IMR-90 (cell line): ENCODE measurements around the gene ZNF20. TPM values are rescaled to one million over a fixed set of nuclear protein-coding genes. Genes with fewer than 3 reads are reported as not detected.

Source experiments
- ATAC-seq: fragments of 200-7000 bp; cut with Tn5 transposase; 2 replicates; pipeline ENCODE4 v1.9.1; 2020; ENCODE audit warnings: low read depth, mild to moderate bottlenecking, moderate library complexity
- BruUV-seq: library from RNA; stranded (reverse); fragments of 400-500 nt; replicated peaks from 2 replicates; lab custom pipeline; 2021; lab: Mats Ljungman, UMichigan
- CTCF ChIA-PET: fragments of 300-600 bp; formaldehyde crosslinking; extraction: SDS; loops from one replicate; lab custom pipeline; 2021; ENCODE audit warnings: antibody characterized with exemption; lab: Yijun Ruan, JAX
- POLR2A ChIA-PET: fragments of 300-600 bp; sonication (Branson Sonifier 250); formaldehyde crosslinking; loops from one replicate; lab custom pipeline; 2022; ENCODE audit warnings: antibody characterized with exemption; ENCODE audit not compliant: unreplicated experiment; lab: Charles Lee
- DNase-seq: peaks from one replicate; pipeline ENCODE4 v3.0.0; 2013
- H2AFZ ChIP-seq: replicated peaks from 2 replicates; pipeline ENCODE3; 2013; ENCODE audit warnings: low read length, mild to moderate bottlenecking; ENCODE audit not compliant: poor library complexity
- H2AK5ac ChIP-seq: 2 replicates; pipeline ENCODE4 v1.6.1; 2013; ENCODE audit warnings: low read depth, low read length, inconsistent platforms
- H2AK9ac ChIP-seq: replicated peaks from 2 replicates; pipeline ENCODE3; 2013; ENCODE audit warnings: mild to moderate bottlenecking, low read depth, low read length, moderate library complexity; ENCODE audit not compliant: poor library complexity
- H2BK120ac ChIP-seq: 2 replicates; pipeline ENCODE4 v1.6.1; 2013; ENCODE audit warnings: low read depth, low read length, inconsistent platforms
- H2BK15ac ChIP-seq: 3 replicates; pipeline ENCODE4 v1.6.1; 2013; ENCODE audit warnings: low read depth, low read length, inconsistent platforms
- H2BK20ac ChIP-seq: 2 replicates; pipeline ENCODE4 v1.6.1; 2013; ENCODE audit warnings: low read depth, mild to moderate bottlenecking, inconsistent platforms, low read length, moderate library complexity
- H2BK5ac ChIP-seq: 2 replicates; pipeline ENCODE4 v1.6.1; 2013; ENCODE audit warnings: mild to moderate bottlenecking, low read depth, low read length, inconsistent platforms; ENCODE audit not compliant: poor library complexity, severe bottlenecking
- H3K14ac ChIP-seq: replicated peaks from 2 replicates; pipeline ENCODE4 v1.6.1; 2013; ENCODE audit warnings: low read depth, low read length, inconsistent platforms
- H3K18ac ChIP-seq: 2 replicates; pipeline ENCODE4 v1.6.1; 2013; ENCODE audit warnings: low read depth, low read length, control low read depth
- H3K23ac ChIP-seq: 2 replicates; pipeline ENCODE4 v1.6.1; 2013; ENCODE audit warnings: low read depth, low read length, inconsistent platforms
- H3K27ac ChIP-seq: 2 replicates; pipeline ENCODE4 v1.5.1; 2013; ENCODE audit warnings: mild to moderate bottlenecking, control low read depth, low read length; ENCODE audit not compliant: insufficient read depth
- H3K27me3 ChIP-seq: 2 replicates; pipeline ENCODE4 v1.6.1; 2013; ENCODE audit warnings: low read length; ENCODE audit not compliant: control insufficient read depth, insufficient read depth
- H3K36me3 ChIP-seq: 2 replicates; pipeline ENCODE4 v1.6.1; 2013; ENCODE audit warnings: low read length, mixed read lengths; ENCODE audit not compliant: control insufficient read depth, insufficient read depth
- H3K4ac ChIP-seq: 2 replicates; pipeline ENCODE4 v1.6.1; 2013; ENCODE audit warnings: low read depth, low read length, inconsistent platforms
- H3K4me1 ChIP-seq: 2 replicates; pipeline ENCODE4 v1.6.1; 2013; ENCODE audit warnings: low read length, mixed read lengths; ENCODE audit not compliant: control insufficient read depth, insufficient read depth
- H3K4me2 ChIP-seq: 2 replicates; pipeline ENCODE4 v1.6.1; 2013; ENCODE audit warnings: low read depth, mild to moderate bottlenecking, control low read depth, low read length, moderate library complexity
- H3K4me3 ChIP-seq: 2 replicates; pipeline ENCODE4 v1.5.1; 2013; ENCODE audit warnings: low read depth, mild to moderate bottlenecking, control low read depth, low read length, moderate library complexity; ENCODE audit not compliant: insufficient read depth
- H3K56ac ChIP-seq: 2 replicates; pipeline ENCODE4 v1.6.1; 2013; ENCODE audit warnings: low read length, inconsistent platforms; ENCODE audit not compliant: insufficient read depth; ENCODE audit errors: extremely low read depth
- H3K79me1 ChIP-seq, 2 experiments: 2 replicates each; pipeline ENCODE4 v1.6.1; 2013; ENCODE audit warnings: low read length in 2 of 2, inconsistent platforms in 1 of 2, low read depth in 1 of 2
- H3K9ac ChIP-seq: 2 replicates; pipeline ENCODE4 v1.6.1; 2013; ENCODE audit warnings: low read depth, low read length, control low read depth
- H3K9me1 ChIP-seq: 2 replicates; pipeline ENCODE4 v1.6.1; 2013; ENCODE audit warnings: low read length, inconsistent platforms; ENCODE audit not compliant: insufficient read depth
- H3K9me3 ChIP-seq: 2 replicates; pipeline ENCODE4 v1.6.1; 2013; ENCODE audit warnings: low read length; ENCODE audit not compliant: control insufficient read depth, insufficient read depth
- H4K20me1 ChIP-seq: 2 replicates; pipeline ENCODE4 v1.6.1; 2013; ENCODE audit warnings: low read length, inconsistent platforms; ENCODE audit not compliant: insufficient read depth
- H4K5ac ChIP-seq: 2 replicates; pipeline ENCODE4 v1.6.1; 2013; ENCODE audit warnings: mild to moderate bottlenecking, low read depth, low read length, control low read depth
- H4K8ac ChIP-seq, 2 experiments: 2 replicates each; pipeline ENCODE4 v1.6.1; 2013; ENCODE audit warnings: low read depth in 2 of 2, low read length in 2 of 2, control low read depth in 1 of 2, inconsistent platforms in 1 of 2
- H4K91ac ChIP-seq: 2 replicates; pipeline ENCODE4 v1.6.1; 2013; ENCODE audit warnings: low read depth, low read length, inconsistent platforms; ENCODE audit not compliant: insufficient read depth
- CEBPB ChIP-seq: IDR thresholded peaks from 2 replicates; pipeline ENCODE4 v1.6.1; 2012; ENCODE audit warnings: low read depth, low read length, improper control_type of control experiment
- CHD1 ChIP-seq: IDR thresholded peaks from 2 replicates; pipeline ENCODE4 v1.6.1; 2012; ENCODE audit warnings: low read depth, low read length, improper control_type of control experiment
- FOS ChIP-seq: fragments of 150-350 bp; IDR thresholded peaks from 2 replicates; pipeline ENCODE4 v1.6.1; 2016; ENCODE audit warnings: low read depth, low read length
- MAFK ChIP-seq: IDR thresholded peaks from 2 replicates; pipeline ENCODE4 v1.6.1; 2012; ENCODE audit warnings: low read depth, low read length, improper control_type of control experiment
- NFE2L2 ChIP-seq: fragments of 150-350 bp; IDR thresholded peaks from 2 replicates; pipeline ENCODE4 v1.6.1; 2016; ENCODE audit warnings: low read depth, mild to moderate bottlenecking, low read length
- WGBS, 2 experiments: methylation state at CpG; one replicate each; pipeline versions ENCODE4 v1.1.5 to v1.1.7; 2013; ENCODE audit warnings: missing lambda C conversion rate in 2 of 2; ENCODE audit not compliant: insufficient read length in 1 of 2; ENCODE audit errors: extremely low coverage in 2 of 2; 5-methylcytosine and 5-hydroxymethylcytosine counted together
- dilution Hi-C: fragments of 300-500 bp; cut with HindIII; formaldehyde crosslinking; loops from one replicate; pipeline ENCODE4 v1.14.3; 2018; ENCODE audit warnings: low sequenced_read_pairs; ENCODE audit not compliant: unreplicated experiment
- in situ Hi-C: fragments of 300-500 bp; cut with MboI; formaldehyde crosslinking; loops from 3 replicates; pipeline ENCODE4 v1.14.3; 2019; ENCODE audit warnings: low sequenced_read_pairs, inconsistent platforms, mixed read lengths
- intact Hi-C: fragments of 100-400 bp; cut with micrococcal nuclease; formaldehyde crosslinking; loops from 2 replicates; pipeline ENCODE4 v1.10.0; 2022
- polyA plus RNA-seq, 3 experiments: library from polyadenylated mRNA; depleted of rRNA; stranded (reverse); fragments of >200 nt; gene quantifications; 2 replicates each; pipeline ENCODE4 v1.2.3, GENCODE V29; 2012; ENCODE audit warnings: low replicate concordance in 1 of 3
- total RNA-seq: library from RNA; depleted of rRNA; stranded (reverse); fragments of >200 nt; gene quantifications from 2 replicates; pipeline ENCODE4 v1.2.3, GENCODE V29; 2012
- TF ChIP-seq, protein P1 (sequence below): fragments of 150-350 bp; IDR thresholded peaks from 2 replicates; pipeline ENCODE4 v1.6.1; 2017; ENCODE audit warnings: mild to moderate bottlenecking, antibody characterized with exemption, low read length, low read depth

The ZNF20 gene
- total and polyA plus RNA-seq, 2 of the 4 experiments (the other 2 are of a cell fraction) = 2.1 to 7.9 TPM

DNA sequence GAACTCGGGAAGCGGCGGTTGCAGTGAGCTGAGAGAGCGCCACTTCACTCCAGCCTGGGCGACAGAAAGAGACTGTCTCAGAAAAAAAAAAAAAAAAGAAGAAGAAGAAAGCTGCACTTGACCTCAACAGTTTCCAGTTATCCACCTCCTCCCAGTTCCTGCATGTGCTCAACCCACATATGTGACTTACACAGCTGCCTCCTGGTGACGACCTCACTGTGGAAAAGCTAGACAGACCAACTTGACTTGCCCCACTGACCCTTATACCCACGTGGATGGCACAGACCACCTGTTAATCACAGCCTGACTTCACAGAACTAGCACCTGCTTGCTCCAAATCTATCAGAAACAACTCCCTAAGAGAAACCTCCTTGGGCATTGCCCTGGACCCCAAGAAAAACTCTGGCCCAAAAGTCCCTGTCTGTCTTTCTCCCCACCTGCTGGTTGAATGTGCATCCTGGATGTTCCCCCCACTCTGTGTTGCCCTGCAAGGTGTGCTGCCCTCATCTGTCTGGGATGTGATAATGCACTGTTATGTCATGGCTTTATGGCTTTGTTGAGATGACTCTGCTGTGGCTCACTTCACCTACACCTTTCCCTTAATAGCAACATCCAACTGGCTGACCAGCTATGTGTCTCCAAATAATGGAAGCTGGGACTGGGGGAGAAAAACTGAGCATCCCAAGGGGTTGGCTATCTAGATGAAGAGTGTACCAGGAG is 2.8 kb downstream of the ZNF20 start:
- CTCF ChIA-PET = interaction anchor here (0.6 to 1.0 kb wide), 2 partner anchors 46 to 181 kb away, joined by 3 read pairs; no protein-coding TSS in a partner anchor
- H3K56ac ChIP-seq = no peak overlapping the region
- no peak overlapping the region for H3K4me2 ChIP-seq
- TF ChIP-seq FOS = no peak
- TF ChIP-seq, protein P1, sequence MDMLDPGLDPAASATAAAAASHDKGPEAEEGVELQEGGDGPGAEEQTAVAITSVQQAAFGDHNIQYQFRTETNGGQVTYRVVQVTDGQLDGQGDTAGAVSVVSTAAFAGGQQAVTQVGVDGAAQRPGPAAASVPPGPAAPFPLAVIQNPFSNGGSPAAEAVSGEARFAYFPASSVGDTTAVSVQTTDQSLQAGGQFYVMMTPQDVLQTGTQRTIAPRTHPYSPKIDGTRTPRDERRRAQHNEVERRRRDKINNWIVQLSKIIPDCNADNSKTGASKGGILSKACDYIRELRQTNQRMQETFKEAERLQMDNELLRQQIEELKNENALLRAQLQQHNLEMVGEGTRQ = no peak
- TF ChIP-seq CHD1 = no peak
- TF ChIP-seq CEBPB = no peak
- no peak for TF ChIP-seq MAFK
- no peak for TF ChIP-seq NFE2L2
- no peak overlapping the region for H2BK20ac ChIP-seq
- no peak for DNase-seq
- H3K9me3 ChIP-seq = peaks cover 38% of the 10 kb centered on the region
- peaks cover 16 to 21% of the 10 kb centered on the region in 2 experiments for H3K79me1 ChIP-seq
- ATAC-seq = no peak
- no peak overlapping the region for H3K4me3 ChIP-seq
- in situ Hi-C loops = no loop called here
- no peak overlapping the region for H2AK9ac ChIP-seq
- H3K18ac ChIP-seq = no peak overlapping the region
- no TSS peak for BruUV-seq
- no peak overlapping the region for H2AFZ ChIP-seq
- H2BK5ac ChIP-seq = no peak overlapping the region
- H4K20me1 ChIP-seq = 0 out of 2 replicates have a peak, but pooled peaks cover 2% of the 10 kb centered on the region
- H2BK15ac ChIP-seq = no peak overlapping the region
- H3K27ac ChIP-seq = no peak overlapping the region
- no peak overlapping the region for H4K91ac ChIP-seq
- H3K36me3 ChIP-seq = peaks cover 47% of the 10 kb centered on the region
- intact Hi-C loops = no loop called here
- H3K14ac ChIP-seq = no peak overlapping the region
- H3K4ac ChIP-seq = no peak overlapping the region
- H2AK5ac ChIP-seq = no peak overlapping the region
- H4K8ac ChIP-seq = no peak overlapping the region
- H3K27me3 ChIP-seq = no peaks in the 10 kb centered on the region
- 96% methylated on average over 4 of the region's 7 CpGs; no CpG with 5 or more reads in 1 of the 2 experiments for WGBS, 2 experiments
- no peak overlapping the region for H2BK120ac ChIP-seq
- H3K23ac ChIP-seq = no peak overlapping the region
- dilution Hi-C loops = no loop called here
- H4K5ac ChIP-seq = no peak overlapping the region
- POLR2A ChIA-PET = no interaction called here
- no peaks in the 10 kb centered on the region for H3K9me1 ChIP-seq
- peaks cover 3% of the 10 kb centered on the region; the same call in 1 of the 2 replicates for H3K4me1 ChIP-seq
- no peak overlapping the region for H3K9ac ChIP-seq
